HepG2 (cell line): ENCODE results near the gene HCFC1R1. TPM values are rescaled to one million over a fixed set of nuclear protein-coding genes. Genes with fewer than 3 reads are reported as not detected.
A peak's percentile ranks its signal among the peaks of the same experiment; 100 is the strongest.

ENCODE experiments used
- ATM ChIP-seq: fragments of 450-650 bp; IDR thresholded peaks from 2 replicates; pipeline ENCODE4 v1.7.1; 2017; ENCODE audit warnings: mild to moderate bottlenecking, borderline replicate concordance
- FIP1L1 ChIP-seq: fragments of 200-400 bp; formaldehyde crosslinking; IDR thresholded peaks from 2 replicates; pipeline ENCODE4 v1.6.1; 2018; ENCODE audit warnings: low read depth, mild to moderate bottlenecking, low read length, moderate library complexity, borderline replicate concordance; ENCODE audit not compliant: insufficient read depth
- GLMP ChIP-seq: sonication (generic); formaldehyde crosslinking; IDR thresholded peaks from 2 replicates; pipeline ENCODE4 v1.9.0; 2021; ENCODE audit warnings: missing genetic modification reagents, mild to moderate bottlenecking, borderline replicate concordance
- HMGXB3 ChIP-seq: sonication (generic); formaldehyde crosslinking; IDR thresholded peaks from 2 replicates; pipeline ENCODE4 v1.4.0; 2020; ENCODE audit warnings: missing genetic modification reagents, borderline replicate concordance
- KDM4B ChIP-seq: sonication (generic); formaldehyde crosslinking; IDR thresholded peaks from 2 replicates; pipeline ENCODE4 v1.4.0; 2020; ENCODE audit warnings: missing genetic modification reagents
- KLF6 ChIP-seq: IDR thresholded peaks from 2 replicates; pipeline ENCODE4 v1.8.0; 2016; ENCODE audit warnings: missing biosample characterization, missing genetic modification reagents
- PAF1 ChIP-seq: IDR thresholded peaks from 2 replicates; pipeline ENCODE4 v1.6.1; 2016; ENCODE audit warnings: missing genetic modification reagents, missing compliant biosample characterization
- PRMT3 ChIP-seq: sonication (generic); formaldehyde crosslinking; IDR thresholded peaks from 2 replicates; pipeline ENCODE4 v1.8.1; 2022; ENCODE audit warnings: low read depth, mild to moderate bottlenecking, moderate library complexity, missing genetic modification reagents, borderline replicate concordance
- REPIN1 ChIP-seq: sonication (generic); formaldehyde crosslinking; IDR thresholded peaks from 2 replicates; pipeline ENCODE4 v1.8.0; 2022; ENCODE audit warnings: missing genetic modification reagents, low read depth, mild to moderate bottlenecking, borderline replicate concordance
- SIN3A ChIP-seq: IDR thresholded peaks from 2 replicates; pipeline ENCODE4 v1.6.1; 2011; ENCODE audit warnings: low read depth, mild to moderate bottlenecking, control low read depth, low read length, borderline replicate concordance
- TEF ChIP-seq: sonication (generic); formaldehyde crosslinking; IDR thresholded peaks from 2 replicates; pipeline ENCODE4 v1.5.0; 2020; ENCODE audit warnings: missing genetic modification reagents
- TFE3 ChIP-seq: IDR thresholded peaks from 2 replicates; pipeline ENCODE4 v1.6.1; 2016
- ZC3H13 ChIP-seq: sonication (generic); formaldehyde crosslinking; IDR thresholded peaks from 2 replicates; pipeline ENCODE4 v1.8.1; 2023; ENCODE audit warnings: mild to moderate bottlenecking, missing genetic modification reagents, moderate library complexity
- ZFYVE20 ChIP-seq: sonication (generic); formaldehyde crosslinking; IDR thresholded peaks from 2 replicates; pipeline ENCODE4 v1.8.0; 2023; ENCODE audit warnings: low read depth, mild to moderate bottlenecking, moderate library complexity, missing genetic modification reagents, borderline replicate concordance
- ZNF326 ChIP-seq: sonication (generic); formaldehyde crosslinking; IDR thresholded peaks from 2 replicates; pipeline ENCODE4 v1.4.0; 2020; ENCODE audit warnings: missing genetic modification reagents, borderline replicate concordance
- ZNF383 ChIP-seq: sonication (generic); formaldehyde crosslinking; IDR thresholded peaks from 2 replicates; pipeline ENCODE4 v1.4.0; 2020; ENCODE audit warnings: missing genetic modification reagents, mild to moderate bottlenecking, borderline replicate concordance
- ZNF576 ChIP-seq: sonication (generic); formaldehyde crosslinking; IDR thresholded peaks from 2 replicates; pipeline ENCODE4 v1.4.0; 2020; ENCODE audit warnings: mild to moderate bottlenecking, missing genetic modification reagents
- ZNF605 ChIP-seq: sonication (generic); formaldehyde crosslinking; IDR thresholded peaks from 2 replicates; pipeline ENCODE4 v1.8.0; 2022; ENCODE audit warnings: mild to moderate bottlenecking, missing genetic modification reagents
- ZNF644 ChIP-seq: IDR thresholded peaks from 2 replicates; pipeline ENCODE4 v1.6.1; 2016; ENCODE audit warnings: low read depth
- ZNF737 ChIP-seq: sonication (generic); formaldehyde crosslinking; IDR thresholded peaks from 2 replicates; pipeline ENCODE4 v1.5.0; 2020; ENCODE audit warnings: missing genetic modification reagents, mild to moderate bottlenecking, borderline replicate concordance
- ZNF792 ChIP-seq: IDR thresholded peaks from 2 replicates; pipeline ENCODE4 v1.6.1; 2016
- ZNF83 ChIP-seq: sonication (generic); formaldehyde crosslinking; IDR thresholded peaks from 2 replicates; pipeline ENCODE4 v1.4.0; 2020; ENCODE audit warnings: missing genetic modification reagents, mild to moderate bottlenecking, borderline replicate concordance
- ZNF850 ChIP-seq: sonication (generic); formaldehyde crosslinking; conservative IDR thresholded peaks from 2 replicates; pipeline ENCODE4 v1.9.0; 2021; ENCODE audit warnings: mild to moderate bottlenecking, missing genetic modification reagents
- polyA plus RNA-seq, 8 experiments: library from polyadenylated mRNA; depleted of rRNA in 3 of 8; stranded (reverse) in 7 of 8; unstranded in 1 of 8; fragments of >200 nt; fragmentation: Illumina TruSeq in 4 of 8; extraction: Trizol in 4 of 8; gene quantifications; 2 replicates each; pipeline versions ENCODE4 v1.2.1 to v1.2.3, GENCODE V29; 2011 to 2016; ENCODE audit warnings: low read depth in 4 of 8, missing spikeins in 1 of 8, mixed read lengths in 1 of 8; ENCODE audit not compliant: insufficient read depth in 1 of 8
- total RNA-seq, 5 experiments: library from RNA; depleted of rRNA; stranded (reverse); fragments of >200 nt; fragmentation: Illumina TruSeq; extraction: Trizol; gene quantifications; 2 replicates each; pipeline ENCODE4 v1.2.3, GENCODE V29; 2016; ENCODE audit warnings: low read depth in 1 of 5

The HCFC1R1 gene
- total and polyA plus RNA-seq, 2 of the 13 experiments (the other 11 are each of a cell fraction or from before 2014, with no cell fraction given), result 13.8 to 16.1 TPM

- no peak for TF ChIP-seq ZNF644 (CRISPR knock-in tag)
- peak; percentile 38; the same call in 1 of the 2 replicates for TF ChIP-seq REPIN1 (CRISPR knock-in tag)
- no peak for TF ChIP-seq TEF (CRISPR knock-in tag)
- no peak for TF ChIP-seq KLF6 (CRISPR knock-in tag)
- no peak for TF ChIP-seq TFE3
- no peak for TF ChIP-seq PAF1 (CRISPR knock-in tag)
- no peak for TF ChIP-seq PRMT3 (CRISPR knock-in tag)
- TF ChIP-seq GLMP (CRISPR knock-in tag), result no peak
- no peak for TF ChIP-seq ZFYVE20
- TF ChIP-seq ZNF83, result no peak
- TF ChIP-seq ZNF850 (CRISPR knock-in tag), result no peak
- TF ChIP-seq ZNF792 (CRISPR knock-in tag), result no peak
- TF ChIP-seq ATM, result no peak
- TF ChIP-seq FIP1L1, result no peak
- no peak for TF ChIP-seq HMGXB3 (CRISPR knock-in tag)
- TF ChIP-seq ZNF605 (CRISPR knock-in tag), result no peak
- TF ChIP-seq ZNF326 (CRISPR knock-in tag), result no peak
- TF ChIP-seq ZC3H13 (CRISPR knock-in tag), result no peak
- TF ChIP-seq SIN3A, result no peak
- TF ChIP-seq ZNF383 (CRISPR knock-in tag), result no peak
- TF ChIP-seq KDM4B (CRISPR knock-in tag), result no peak
- no peak for TF ChIP-seq ZNF737
- TF ChIP-seq ZNF576 (CRISPR knock-in tag), result no peak
Measured at GRCh38 chr16:3027983-3028715, 4.4 kb upstream of the HCFC1R1 start (continued).
